Breast epithelium (tissue), 4 donors: ENCODE results near the gene U2AF2. TPM values are rescaled to one million over a fixed set of nuclear protein-coding genes. Genes with fewer than 3 reads are reported as not detected.
A peak's percentile ranks its signal among the peaks of the same experiment; 100 is the strongest.

Experiments
- DNase-seq, 2 donors: peaks; one replicate each; pipeline ENCODE4 v3.0.0-alpha.2; 2019; ENCODE audit warnings: low spot score in 2 of 2
- H3K27ac ChIP-seq, 2 donors: fragments of 200-600 bp; sonication (generic) in 1 of 2; one replicate each; pipeline ENCODE4 v1.5.1; 2016 to 2019; ENCODE audit warnings: mild to moderate bottlenecking in 1 of 2
- H3K27me3 ChIP-seq, 2 donors: fragments of 200-600 bp; sonication (generic) in 1 of 2; one replicate each; pipeline versions ENCODE4 v1.5.1 to v1.6.0; 2017 to 2019; ENCODE audit warnings: control low read depth in 1 of 2, mild to moderate bottlenecking in 1 of 2
- H3K36me3 ChIP-seq: fragments of 200-600 bp; one replicate; pipeline ENCODE4 v1.5.1; 2019
- H3K4me1 ChIP-seq, 2 donors: fragments of 200-600 bp; sonication (generic); one replicate each; pipeline ENCODE4 v1.5.1; 2016 to 2019; ENCODE audit warnings: control low read depth in 1 of 2
- H3K4me3 ChIP-seq, 3 donors: fragments of 200-600 bp; sonication (generic); 1 replicate in 2 of 3; 2 replicates in 1 of 3; pipeline ENCODE4 v1.5.1; 2016 to 2019; ENCODE audit warnings: mild to moderate bottlenecking in 3 of 3, moderate library complexity in 2 of 3
- H3K9me3 ChIP-seq, 2 donors: fragments of 200-600 bp; sonication (generic) in 1 of 2; one replicate each; pipeline ENCODE4 v1.5.1; 2016 to 2019; ENCODE audit warnings: control low read depth in 1 of 2
- POLR2A ChIP-seq: fragments of 450-650 bp; IDR thresholded peaks from one replicate; pipeline ENCODE4 v1.6.1; 2016; ENCODE audit warnings: antibody characterized with exemption, mild to moderate bottlenecking, moderate library complexity
- POLR2AphosphoS5 ChIP-seq, 3 donors: sonication (generic); formaldehyde crosslinking; IDR thresholded peaks; one replicate each; pipeline ENCODE4 v1.6.1; 2017; ENCODE audit warnings: antibody characterized with exemption in 3 of 3
- intact Hi-C: fragments of 100-400 bp; cut with DNase I; formaldehyde crosslinking; loops from one replicate; pipeline ENCODE4 v1.15.1; 2023; ENCODE audit warnings: low total_unique reads
- total RNA-seq, 3 donors: library from RNA; depleted of rRNA; stranded (reverse); fragments of >200 nt; gene quantifications; one replicate each; pipeline ENCODE4 v1.1.0, GENCODE V29; 2016
- TF ChIP-seq, protein P1 (sequence below), 3 donors: fragments of 450-650 bp; IDR thresholded peaks; one replicate each; pipeline ENCODE4 v1.5.1; 2016 to 2017; ENCODE audit warnings: antibody characterized with exemption in 3 of 3, mild to moderate bottlenecking in 3 of 3, moderate library complexity in 3 of 3

Gene U2AF2
- total RNA-seq, 3 donors from 2014 or later = 82.5 to 93.4 (median 85.3) TPM

DNA sequence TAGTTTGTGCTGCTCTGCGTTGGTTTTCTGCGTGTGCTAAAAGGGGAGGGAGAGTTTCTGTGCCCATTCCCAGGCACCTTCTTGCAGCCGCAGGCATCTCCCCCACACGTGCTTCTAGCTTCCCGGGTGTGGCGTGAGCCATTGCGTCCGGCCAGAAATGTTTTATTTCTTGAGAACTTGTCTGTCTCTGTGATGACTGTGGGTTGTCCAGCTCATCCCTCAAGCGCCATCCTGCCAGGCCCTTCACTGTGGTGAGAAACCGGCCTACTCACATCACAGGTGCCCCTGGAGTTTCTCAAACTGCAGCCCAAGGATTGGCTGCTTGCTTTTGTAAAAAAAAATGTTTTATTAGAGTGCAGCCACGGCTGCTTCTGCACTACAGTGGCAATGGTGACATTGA, 44.4 kb downstream of the U2AF2 start:
- TF ChIP-seq POLR2AphosphoS5 (IDR thresholded peaks at IDR 0.05) = no peak
- TF ChIP-seq POLR2A = no peak
- TF ChIP-seq, protein P1, sequence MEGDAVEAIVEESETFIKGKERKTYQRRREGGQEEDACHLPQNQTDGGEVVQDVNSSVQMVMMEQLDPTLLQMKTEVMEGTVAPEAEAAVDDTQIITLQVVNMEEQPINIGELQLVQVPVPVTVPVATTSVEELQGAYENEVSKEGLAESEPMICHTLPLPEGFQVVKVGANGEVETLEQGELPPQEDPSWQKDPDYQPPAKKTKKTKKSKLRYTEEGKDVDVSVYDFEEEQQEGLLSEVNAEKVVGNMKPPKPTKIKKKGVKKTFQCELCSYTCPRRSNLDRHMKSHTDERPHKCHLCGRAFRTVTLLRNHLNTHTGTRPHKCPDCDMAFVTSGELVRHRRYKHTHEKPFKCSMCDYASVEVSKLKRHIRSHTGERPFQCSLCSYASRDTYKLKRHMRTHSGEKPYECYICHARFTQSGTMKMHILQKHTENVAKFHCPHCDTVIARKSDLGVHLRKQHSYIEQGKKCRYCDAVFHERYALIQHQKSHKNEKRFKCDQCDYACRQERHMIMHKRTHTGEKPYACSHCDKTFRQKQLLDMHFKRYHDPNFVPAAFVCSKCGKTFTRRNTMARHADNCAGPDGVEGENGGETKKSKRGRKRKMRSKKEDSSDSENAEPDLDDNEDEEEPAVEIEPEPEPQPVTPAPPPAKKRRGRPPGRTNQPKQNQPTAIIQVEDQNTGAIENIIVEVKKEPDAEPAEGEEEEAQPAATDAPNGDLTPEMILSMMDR (IDR thresholded peaks at IDR 0.05) = no peak
- intact Hi-C loops = no loop called here
- H3K4me3 ChIP-seq = no peak overlapping the region
- H3K27ac ChIP-seq = no peak overlapping the region
- H3K9me3 ChIP-seq = peaks cover 0 to 6% of the 10 kb centered on the region in 2 donors
- H3K4me1 ChIP-seq = no peaks in the 10 kb centered on the region
- H3K27me3 ChIP-seq = no peaks in the 10 kb centered on the region
- no peaks in the 10 kb centered on the region for H3K36me3 ChIP-seq
- DNase-seq = no peak

- no peak overlapping the region for H3K4me3 ChIP-seq
- peaks cover 0 to 6% of the 10 kb centered on the region in 2 donors for H3K9me3 ChIP-seq
- intact Hi-C loops = no loop called here
- TF ChIP-seq, protein P1 (IDR thresholded peaks at IDR 0.05) = no peak
- TF ChIP-seq POLR2A = no peak
- TF ChIP-seq POLR2AphosphoS5 (IDR thresholded peaks at IDR 0.05) = no peak
- no peaks in the 10 kb centered on the region for H3K27me3 ChIP-seq
- no peaks in the 10 kb centered on the region for H3K36me3 ChIP-seq
- H3K27ac ChIP-seq = no peak overlapping the region
- DNase-seq = no peak
- no peaks in the 10 kb centered on the region for H3K4me1 ChIP-seq
Measured at GRCh38 chr19:55700813-55701212, 46.0 kb downstream of the U2AF2 start.

DNA sequence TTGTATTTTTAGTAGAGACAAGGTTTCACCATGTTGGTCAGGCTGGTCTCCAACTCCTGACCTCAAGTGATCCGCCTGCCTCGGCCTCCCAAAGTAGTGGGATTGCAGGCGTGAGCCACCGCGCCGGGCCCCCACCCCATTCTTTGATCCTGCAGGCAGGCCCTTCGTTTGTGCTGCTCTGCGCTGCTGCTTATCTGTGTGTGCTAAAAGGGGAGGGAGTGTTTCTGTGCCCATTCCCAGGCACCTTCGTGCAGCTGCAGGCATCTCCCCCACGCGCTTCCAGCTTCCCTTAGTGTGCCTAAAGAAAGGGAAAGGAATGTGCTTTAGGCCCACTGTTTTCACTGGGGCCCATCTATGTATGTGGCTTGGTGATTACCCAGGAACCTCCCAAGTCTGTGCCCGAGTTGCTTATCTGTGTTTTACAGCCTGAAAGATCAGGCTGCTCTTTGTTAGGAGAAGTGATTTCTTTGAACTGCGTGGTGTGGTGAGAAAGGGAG, 47.3 kb downstream of the U2AF2 start:
- TF ChIP-seq POLR2AphosphoS5 (IDR thresholded peaks at IDR 0.05) (no peak), POLR2A (no peak)
- TF ChIP-seq, protein P1 (IDR thresholded peaks at IDR 0.05) = no peak
- Histone ChIP-seq H3K27ac (no peak overlapping the region), H3K4me3 (no peak overlapping the region), H3K9me3 (peaks cover 0 to 6% of the 10 kb centered on the region in 2 donors), H3K27me3 (no peaks in the 10 kb centered on the region), H3K4me1 (no peaks in the 10 kb centered on the region), H3K36me3 (no peaks in the 10 kb centered on the region)
- no peak for DNase-seq
- intact Hi-C loops = no loop called here

DNA sequence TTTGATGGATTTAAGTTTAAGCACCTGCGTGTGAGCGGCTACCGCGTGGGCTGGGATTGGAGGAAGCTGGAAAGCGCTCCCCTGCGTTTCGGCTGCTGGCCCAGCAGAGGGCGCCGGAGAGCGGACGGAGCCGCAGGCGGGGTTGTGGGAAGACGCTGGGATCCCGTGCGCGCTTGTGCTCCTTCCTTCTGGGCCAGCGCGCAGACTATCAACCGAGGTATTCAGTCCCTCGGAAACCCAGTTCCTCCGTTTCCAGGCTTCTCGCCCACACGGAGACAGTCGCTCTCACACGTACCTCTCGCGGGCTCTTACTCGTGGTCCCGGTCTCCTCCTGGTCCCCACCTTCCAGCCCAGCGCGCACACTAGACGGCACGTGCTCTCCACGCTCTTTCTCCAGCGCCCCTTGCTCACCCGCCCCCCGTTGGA, 49.0 kb downstream of the U2AF2 start:
- Histone ChIP-seq H3K27me3 (no peaks in the 10 kb centered on the region), H3K4me3 (no peak overlapping the region), H3K4me1 (no peaks in the 10 kb centered on the region), H3K36me3 (no peaks in the 10 kb centered on the region), H3K27ac (no peak overlapping the region), H3K9me3 (peaks cover 0 to 6% of the 10 kb centered on the region in 2 donors)
- intact Hi-C loops = no loop called here
- no peak for TF ChIP-seq POLR2A
- TF ChIP-seq, protein P1 (IDR thresholded peaks at IDR 0.05) = peak in 2 of 3 donors; percentile 13 to 31
- no peak for TF ChIP-seq POLR2AphosphoS5 (IDR thresholded peaks at IDR 0.05)
- no peak for DNase-seq

DNA sequence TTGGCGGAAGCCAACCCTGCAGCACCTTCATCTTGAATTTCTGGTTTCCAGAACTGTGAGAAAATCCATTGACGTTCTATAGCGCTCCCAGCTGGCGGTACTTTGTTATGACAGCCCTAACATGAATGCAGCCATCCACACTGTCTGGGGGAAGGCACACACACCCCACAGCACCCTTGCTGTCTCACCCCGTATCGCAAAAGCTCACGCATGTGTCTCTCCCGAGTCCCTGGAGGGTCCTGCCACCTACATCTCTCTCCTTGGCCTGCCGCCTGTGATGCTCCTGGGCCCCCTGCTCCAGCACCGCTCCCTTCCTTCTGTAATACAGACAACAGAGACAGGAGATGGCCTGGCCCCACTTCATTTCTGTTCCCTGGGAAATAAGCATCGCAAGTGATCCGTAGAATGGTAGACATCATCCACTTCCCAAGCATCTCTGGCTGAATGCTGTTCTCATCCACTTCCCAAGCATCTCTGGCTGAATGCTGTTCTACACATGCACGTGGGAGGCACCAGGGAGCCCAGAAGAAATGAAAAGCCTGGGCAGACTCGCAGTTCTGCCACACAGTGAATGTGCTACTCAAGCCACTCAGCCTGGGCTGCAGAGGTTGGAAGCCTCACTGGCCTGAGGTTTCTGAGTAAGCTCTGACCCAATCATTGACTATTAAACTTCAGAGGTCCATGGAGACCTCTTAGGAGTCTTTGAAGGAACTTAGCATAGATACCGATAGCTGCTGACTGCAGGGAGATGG, 49.8 kb downstream of the U2AF2 start:
- no peak overlapping the region for H3K4me3 ChIP-seq
- TF ChIP-seq POLR2A = no peak
- no peak for TF ChIP-seq POLR2AphosphoS5 (IDR thresholded peaks at IDR 0.05)
- TF ChIP-seq, protein P1 (IDR thresholded peaks at IDR 0.05) = no peak
- H3K9me3 ChIP-seq = peaks cover 0 to 6% of the 10 kb centered on the region in 2 donors
- intact Hi-C loops = no loop called here
- H3K27me3 ChIP-seq = no peaks in the 10 kb centered on the region
- DNase-seq = no peak
- no peaks in the 10 kb centered on the region for H3K4me1 ChIP-seq
- no peak overlapping the region for H3K27ac ChIP-seq
- H3K36me3 ChIP-seq = no peaks in the 10 kb centered on the region
